Keratinocyte (primary cell): Measurements from ENCODE around the gene FANCC. TPM values are rescaled to one million over a fixed set of nuclear protein-coding genes. Genes with fewer than 3 reads are reported as not detected.

Experiments
- DNase-seq: peaks from one replicate; pipeline ENCODE4 v3.0.0-alpha.2; 2011; ENCODE audit warnings: low read depth, missing footprints, low spot score
- FAIRE-seq: peaks from 2 replicates; lab custom pipeline; 2011; peaks lifted over from hg19 to GRCh38; lab: Jason Lieb, UNC
- H2AFZ ChIP-seq: 2 replicates; pipeline ENCODE4 v1.6.0; 2012; ENCODE audit warnings: low read length, control low read depth, inconsistent platforms; ENCODE audit not compliant: control insufficient read depth
- H3K27ac ChIP-seq: 2 replicates; pipeline ENCODE4 v1.5.1; 2011; ENCODE audit warnings: low read length; ENCODE audit not compliant: control insufficient read depth, insufficient read depth
- H3K27me3 ChIP-seq: 3 replicates; pipeline ENCODE4 v1.6.0; 2011; ENCODE audit warnings: low read length; ENCODE audit not compliant: control insufficient read depth, insufficient read depth; ENCODE audit errors: extremely low read depth
- H3K36me3 ChIP-seq, 2 experiments: 2 replicates in 1 of 2; 3 replicates in 1 of 2; pipeline ENCODE4 v1.5.1; 2011; ENCODE audit warnings: low read length in 2 of 2, mild to moderate bottlenecking in 1 of 2; ENCODE audit not compliant: control insufficient read depth in 2 of 2, insufficient read depth in 2 of 2; ENCODE audit errors: extremely low read depth in 1 of 2
- H3K4me1 ChIP-seq: 3 replicates; pipeline ENCODE4 v1.5.1; 2011; ENCODE audit warnings: low read length; ENCODE audit not compliant: control insufficient read depth, insufficient read depth; ENCODE audit errors: extremely low read depth
- H3K4me2 ChIP-seq: 3 replicates; pipeline ENCODE4 v1.6.0; 2011; ENCODE audit warnings: low read depth, low read length; ENCODE audit not compliant: control insufficient read depth, insufficient read depth; ENCODE audit errors: extremely low read depth
- H3K4me3 ChIP-seq, 3 experiments: fragments of 200-600 bp in 1 of 3; sonication (generic) in 1 of 3; 2 replicates in 2 of 3; 3 replicates in 1 of 3; pipeline ENCODE4 v1.5.1; 2011 to 2016; ENCODE audit warnings: low read length in 3 of 3, mild to moderate bottlenecking in 3 of 3, control low read depth in 2 of 3, inconsistent platforms in 1 of 3, low read depth in 1 of 3, mixed read lengths in 1 of 3, mixed run types in 1 of 3, moderate library complexity in 1 of 3; ENCODE audit not compliant: control insufficient read depth in 2 of 3, insufficient read depth in 2 of 3; ENCODE audit errors: extremely low read depth in 1 of 3
- H3K79me2 ChIP-seq: 2 replicates; pipeline ENCODE4 v1.6.0; 2012; ENCODE audit warnings: low read length; ENCODE audit not compliant: control insufficient read depth, insufficient read depth
- H3K9ac ChIP-seq: 3 replicates; pipeline ENCODE4 v1.6.0; 2011; ENCODE audit warnings: low read length; ENCODE audit not compliant: control insufficient read depth, insufficient read depth; ENCODE audit errors: extremely low read depth
- H3K9me1 ChIP-seq: 3 replicates; pipeline ENCODE4 v1.6.0; 2011; ENCODE audit warnings: low read length; ENCODE audit not compliant: control insufficient read depth, insufficient read depth; ENCODE audit errors: extremely low read depth
- H3K9me3 ChIP-seq: 2 replicates; pipeline ENCODE4 v1.5.1; 2012; ENCODE audit warnings: low read depth, low read length; ENCODE audit not compliant: control insufficient read depth
- H4K20me1 ChIP-seq: 3 replicates; pipeline ENCODE4 v1.6.0; 2011; ENCODE audit warnings: low read length; ENCODE audit not compliant: control insufficient read depth, insufficient read depth; ENCODE audit errors: extremely low read depth
- EZH2 ChIP-seq: IDR thresholded peaks from one replicate; pipeline ENCODE4 v1.6.1; 2012; ENCODE audit warnings: inconsistent platforms, mild to moderate bottlenecking, low read length, moderate library complexity
- dilution Hi-C: fragments of 300-500 bp; cut with MboI; formaldehyde crosslinking; loops from one replicate; pipeline ENCODE4 v1.7.0; 2020; ENCODE audit warnings: low sequenced_read_pairs; ENCODE audit not compliant: extremely low pct_ligation_motif_present
- polyA plus RNA-seq, 5 experiments: library from polyadenylated mRNA; depleted of rRNA in 3 of 5; stranded (reverse) in 3 of 5; stranded (forward) in 1 of 5; unstranded in 1 of 5; fragments of >200 nt; gene quantifications; 1 replicate in 1 of 5; 2 replicates in 3 of 5; 3 replicates in 1 of 5; pipeline versions ENCODE4 v1.2.1 to v1.2.3, GENCODE V29; 2011 to 2012; ENCODE audit warnings: missing spikeins in 2 of 5, low read depth in 1 of 5, low replicate concordance in 1 of 5
- TF ChIP-seq, protein P1 (sequence below), 3 experiments: IDR thresholded peaks in 1 of 3; conservative IDR thresholded peaks in 1 of 3; optimal IDR thresholded peaks in 1 of 3; 2 replicates in 2 of 3; 3 replicates in 1 of 3; pipeline versions ENCODE3 to v1.5.1; 2011; ENCODE audit warnings: low read length in 3 of 3, mild to moderate bottlenecking in 3 of 3, moderate library complexity in 2 of 3, control low read depth in 1 of 3, inconsistent platforms in 1 of 3; ENCODE audit not compliant: insufficient read depth in 2 of 3; ENCODE audit errors: extremely low read depth in 1 of 3

Gene FANCC
- polyA plus RNA-seq, 1 donor (not counting 4 experiments of a cell fraction or from before 2014, with no cell fraction given), result 8.3 TPM

DNA sequence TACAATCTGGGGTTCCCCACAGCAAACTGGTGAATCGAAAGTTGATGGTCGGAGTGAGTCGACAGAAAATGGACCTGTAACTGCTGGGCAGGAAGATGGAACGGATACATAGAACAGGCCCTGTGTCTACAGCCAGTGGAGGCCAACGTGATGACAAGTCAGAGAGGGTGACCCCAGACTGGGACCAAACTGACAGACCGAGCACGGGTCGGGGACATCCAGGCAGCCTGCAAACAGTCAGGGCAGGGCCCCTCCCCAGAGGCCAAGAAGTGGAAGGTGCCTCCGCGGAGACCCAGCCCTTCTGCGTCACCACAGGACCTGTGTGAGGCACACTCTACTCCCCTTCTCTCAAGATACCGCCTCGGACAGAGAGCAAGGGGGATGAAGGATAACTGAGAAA is 25.1 kb upstream of the FANCC start:
- Histone ChIP-seq H3K9ac (no peak overlapping the region), H3K27me3 (no peaks in the 10 kb centered on the region), H2AFZ (no peak overlapping the region), H4K20me1 (no peaks in the 10 kb centered on the region), H3K27ac (no peak overlapping the region), H3K9me3 (no peaks in the 10 kb centered on the region), H3K4me1 (no peaks in the 10 kb centered on the region), H3K9me1 (no peaks in the 10 kb centered on the region), H3K4me2 (no peak overlapping the region), H3K4me3 (no peak overlapping the region), H3K79me2 (no peaks in the 10 kb centered on the region), H3K36me3 (no peaks in the 10 kb centered on the region)
- FAIRE-seq (no peak), DNase-seq (no peak)
- dilution Hi-C loops, result no loop called here
- no peak for TF ChIP-seq EZH2
- TF ChIP-seq, protein P1, sequence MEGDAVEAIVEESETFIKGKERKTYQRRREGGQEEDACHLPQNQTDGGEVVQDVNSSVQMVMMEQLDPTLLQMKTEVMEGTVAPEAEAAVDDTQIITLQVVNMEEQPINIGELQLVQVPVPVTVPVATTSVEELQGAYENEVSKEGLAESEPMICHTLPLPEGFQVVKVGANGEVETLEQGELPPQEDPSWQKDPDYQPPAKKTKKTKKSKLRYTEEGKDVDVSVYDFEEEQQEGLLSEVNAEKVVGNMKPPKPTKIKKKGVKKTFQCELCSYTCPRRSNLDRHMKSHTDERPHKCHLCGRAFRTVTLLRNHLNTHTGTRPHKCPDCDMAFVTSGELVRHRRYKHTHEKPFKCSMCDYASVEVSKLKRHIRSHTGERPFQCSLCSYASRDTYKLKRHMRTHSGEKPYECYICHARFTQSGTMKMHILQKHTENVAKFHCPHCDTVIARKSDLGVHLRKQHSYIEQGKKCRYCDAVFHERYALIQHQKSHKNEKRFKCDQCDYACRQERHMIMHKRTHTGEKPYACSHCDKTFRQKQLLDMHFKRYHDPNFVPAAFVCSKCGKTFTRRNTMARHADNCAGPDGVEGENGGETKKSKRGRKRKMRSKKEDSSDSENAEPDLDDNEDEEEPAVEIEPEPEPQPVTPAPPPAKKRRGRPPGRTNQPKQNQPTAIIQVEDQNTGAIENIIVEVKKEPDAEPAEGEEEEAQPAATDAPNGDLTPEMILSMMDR (optimal IDR thresholded peaks at IDR 0.05 in 1 of 3, IDR thresholded peaks at IDR 0.05 in 1 of 3, conservative IDR thresholded peaks at IDR 0.05 in 1 of 3; ENCODE audit: extremely low read depth in 1 of 3, insufficient read depth in 2 of 3, low read length in 3 of 3), result no peak

DNA sequence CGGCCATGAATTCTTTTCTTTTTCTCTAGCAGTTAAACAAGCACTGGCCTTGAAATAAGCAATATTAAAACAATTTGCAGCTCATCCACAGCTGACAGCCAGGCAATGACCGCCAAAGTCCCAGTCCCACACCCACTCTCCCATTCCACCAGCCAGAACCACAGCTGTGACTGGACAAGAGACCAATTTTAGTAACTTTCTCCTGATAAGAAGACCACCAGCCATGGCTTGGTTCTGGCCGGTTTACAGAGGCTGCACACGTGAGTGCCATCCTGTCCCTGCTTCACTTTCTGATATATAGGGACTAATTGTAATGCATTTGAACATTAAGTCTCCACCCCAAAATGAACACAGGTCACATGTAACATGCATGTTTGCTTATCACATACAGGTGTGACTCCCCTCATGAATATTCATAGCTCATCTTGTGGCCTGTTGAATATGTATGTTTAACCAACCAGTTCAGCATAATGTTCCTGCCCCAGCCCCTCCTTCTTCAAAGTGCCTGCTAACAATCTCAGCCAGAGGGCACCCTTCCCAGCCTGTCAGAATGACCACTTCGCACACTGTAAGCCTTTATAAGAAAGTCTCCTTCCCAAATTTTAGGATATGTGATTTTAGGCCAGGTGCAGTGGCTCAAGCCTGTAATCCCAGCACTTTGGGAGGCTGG is 23.9 kb upstream of the FANCC start:
- no peaks in the 10 kb centered on the region for H4K20me1 ChIP-seq
- H3K4me2 ChIP-seq, result no peak overlapping the region
- H3K79me2 ChIP-seq, result no peaks in the 10 kb centered on the region
- DNase-seq (no peak), FAIRE-seq (no peak)
- H3K9me1 ChIP-seq, result no peaks in the 10 kb centered on the region
- H3K27me3 ChIP-seq, result no peaks in the 10 kb centered on the region
- no peaks in the 10 kb centered on the region for H3K36me3 ChIP-seq
- no peak for TF ChIP-seq EZH2
- TF ChIP-seq, protein P1 (optimal IDR thresholded peaks at IDR 0.05 in 1 of 3, IDR thresholded peaks at IDR 0.05 in 1 of 3, conservative IDR thresholded peaks at IDR 0.05 in 1 of 3; ENCODE audit: extremely low read depth in 1 of 3, insufficient read depth in 2 of 3, low read length in 3 of 3), result peak in 1 of 3 experiments; percentile 39
- H3K4me3 ChIP-seq, result no peak overlapping the region
- no peak overlapping the region for H3K9ac ChIP-seq
- dilution Hi-C loops, result no loop called here
- no peak overlapping the region for H3K27ac ChIP-seq
- H3K9me3 ChIP-seq, result no peaks in the 10 kb centered on the region
- no peak overlapping the region for H2AFZ ChIP-seq
- H3K4me1 ChIP-seq, result no peaks in the 10 kb centered on the region
